Measurements from ENCODE around the gene MYOM1.

- TF ChIP-seq POLR2A (IDR thresholded peaks at IDR 0.05) (no peak), CTCF (IDR thresholded peaks at IDR 0.05) (peak; percentile 49 to 83 (median 75))
These were observed 90.5 kb downstream of the MYOM1 start for GRCh38 chr18:3129053-3129864.

Data from Peyer's patch (tissue), 4 donors.